CD4-positive, CD25-positive, alpha-beta regulatory T cell (primary cell): ENCODE measurements around the gene TMUB1. TPM values are rescaled to one million over a fixed set of nuclear protein-coding genes. Genes with fewer than 3 reads are reported as not detected.

ENCODE experiments used
- ATAC-seq, 2 donors: fragments of 150-1000 bp; cut with Tn5 transposase; one replicate each; pipeline ENCODE4 v1.10.0; 2021; ENCODE audit warnings: low read depth in 2 of 2, moderate number of reproducible peaks in 2 of 2, moderate library complexity in 1 of 2
- DNase-seq, 3 donors: peaks; one replicate each; pipeline versions ENCODE4 v3.0.0 to v3.0.0-alpha.2; 2012 to 2022; ENCODE audit warnings: mixed read lengths in 1 of 3
- H3K27ac ChIP-seq: one replicate; pipeline ENCODE4 v1.7.0; 2013; ENCODE audit warnings: mild to moderate bottlenecking, low read length; ENCODE audit not compliant: insufficient read depth, poor library complexity, severe bottlenecking
- H3K27me3 ChIP-seq: one replicate; pipeline ENCODE4 v1.7.0; 2013; ENCODE audit warnings: low read length; ENCODE audit not compliant: control insufficient read depth, insufficient read depth
- H3K36me3 ChIP-seq: one replicate; pipeline ENCODE4 v1.7.0; 2013; ENCODE audit warnings: mild to moderate bottlenecking, low read length, moderate library complexity; ENCODE audit not compliant: control insufficient read depth, insufficient read depth
- H3K4me1 ChIP-seq: 2 replicates; pipeline ENCODE4 v1.7.0; 2013; ENCODE audit warnings: mild to moderate bottlenecking, low read length; ENCODE audit not compliant: insufficient read depth, control insufficient read depth, poor library complexity, severe bottlenecking
- H3K4me3 ChIP-seq: one replicate; pipeline ENCODE4 v1.7.0; 2013; ENCODE audit warnings: low read depth, mild to moderate bottlenecking, low read length, moderate library complexity
- H3K9me3 ChIP-seq, 2 experiments: 1 replicate in 1 of 2; 2 replicates in 1 of 2; pipeline ENCODE4 v1.7.0; 2013; ENCODE audit warnings: low read length in 2 of 2, mild to moderate bottlenecking in 1 of 2, moderate library complexity in 1 of 2; ENCODE audit not compliant: control insufficient read depth in 2 of 2
- H3K27ac Mint-ChIP-seq, 3 donors: one replicate each; pipeline ENCODE4 v1.8.0; 2020 to 2022; ENCODE audit warnings: mild to moderate bottlenecking in 3 of 3, mixed read lengths in 3 of 3, moderate library complexity in 2 of 3
- H3K27me3 Mint-ChIP-seq: one replicate; pipeline ENCODE4 v1.8.0; 2022; ENCODE audit warnings: mild to moderate bottlenecking, mixed read lengths
- H3K36me3 Mint-ChIP-seq: one replicate; pipeline ENCODE4 v1.8.0; 2020; ENCODE audit warnings: mixed read lengths
- H3K4me1 Mint-ChIP-seq, 4 donors: one replicate each; pipeline ENCODE4 v1.8.0; 2020 to 2022; ENCODE audit warnings: mixed read lengths in 4 of 4, mild to moderate bottlenecking in 1 of 4
- H3K4me3 Mint-ChIP-seq, 4 donors: one replicate each; pipeline ENCODE4 v1.8.0; 2020 to 2022; ENCODE audit warnings: mild to moderate bottlenecking in 4 of 4, mixed read lengths in 4 of 4, moderate library complexity in 3 of 4
- H3K9me3 Mint-ChIP-seq, 7 donors: one replicate each; pipeline ENCODE4 v1.8.0; 2020 to 2022; ENCODE audit warnings: mixed read lengths in 7 of 7, mild to moderate bottlenecking in 3 of 7, moderate library complexity in 2 of 7
- polyA plus RNA-seq, 4 donors: library from polyadenylated mRNA; unstranded; fragments of 300-500 nt; fragmentation: Illumina TruSeq; gene quantifications; one replicate each; pipeline ENCODE4 v1.2.3, GENCODE V29; 2021
- total RNA-seq: library from RNA; stranded (reverse); gene quantifications from one replicate; pipeline ENCODE4 v1.2.3, GENCODE V29; 2022

TMUB1 gene
- total and polyA plus RNA-seq, 5 donors from 2014 or later, result 41.1 to 54.6 (median 51.3) TPM

- peaks cover 4% of the 10 kb centered on the region for H3K4me1 ChIP-seq
- Mint-ChIP-seq H3K27ac (no peak overlapping the region), H3K9me3 (no peaks in the 10 kb centered on the region), H3K4me3 (no peak overlapping the region), H3K36me3 (peaks cover 14% of the 10 kb centered on the region), H3K4me1 (peaks cover 0 to 22% (median 7%) of the 10 kb centered on the region in 4 donors), H3K27me3 (peaks cover 21% of the 10 kb centered on the region)
- no peak for ATAC-seq
- no peaks in the 10 kb centered on the region for H3K9me3 ChIP-seq
- no peaks in the 10 kb centered on the region for H3K27me3 ChIP-seq
- no peak overlapping the region for H3K27ac ChIP-seq
- no peak overlapping the region for H3K4me3 ChIP-seq
- DNase-seq, result no peak
- no peaks in the 10 kb centered on the region for H3K36me3 ChIP-seq
Measured at GRCh38 chr7:151119902-151120301, 36.6 kb upstream of the TMUB1 start.

GRCh38 chr7:151119055-151119415 lies 35.7 kb upstream of the TMUB1 start:
- no peaks in the 10 kb centered on the region for H3K9me3 ChIP-seq
- H3K4me3 Mint-ChIP-seq, result peak overlapping the region in 2 of 4 donors; percentile 56 to 88
- H3K27ac Mint-ChIP-seq, result no peak overlapping the region
- no peaks in the 10 kb centered on the region for H3K36me3 ChIP-seq
- ATAC-seq (no peak), DNase-seq (no peak)
- H3K4me3 ChIP-seq, result no peak overlapping the region
- peaks cover 19% of the 10 kb centered on the region for H3K27me3 Mint-ChIP-seq
- H3K27me3 ChIP-seq, result no peaks in the 10 kb centered on the region
- no peak overlapping the region for H3K27ac ChIP-seq
- H3K9me3 Mint-ChIP-seq, result no peaks in the 10 kb centered on the region
- peaks cover 13% of the 10 kb centered on the region for H3K36me3 Mint-ChIP-seq
- peaks cover 0 to 21% (median 5%) of the 10 kb centered on the region in 4 donors for H3K4me1 Mint-ChIP-seq
- peaks cover 4% of the 10 kb centered on the region for H3K4me1 ChIP-seq

GRCh38 chr7:151118108-151119054 lies 35.1 kb upstream of the TMUB1 start:
- no peak overlapping the region for H3K27ac ChIP-seq

DNA sequence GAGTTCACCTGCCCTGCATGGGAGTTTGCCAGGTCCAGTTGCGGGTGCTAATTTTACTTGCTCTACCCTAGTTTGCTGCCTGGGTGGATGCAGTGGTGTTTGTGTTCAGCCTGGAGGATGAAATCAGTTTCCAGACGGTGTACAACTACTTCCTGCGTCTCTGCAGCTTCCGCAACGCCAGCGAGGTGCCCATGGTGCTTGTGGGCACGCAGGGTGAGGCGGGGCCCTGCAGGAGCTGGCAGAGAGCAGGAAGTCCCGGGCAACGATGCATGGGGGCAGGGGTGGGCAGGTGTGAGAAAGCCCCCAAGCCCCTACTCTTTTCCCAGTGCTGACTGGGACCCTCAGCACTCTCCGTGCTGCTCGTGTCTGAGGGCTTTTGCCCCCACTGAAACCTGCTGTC lies 34.3 kb upstream of the TMUB1 start:
- Histone ChIP-seq H3K27me3 (no peaks in the 10 kb centered on the region), H3K9me3 (no peaks in the 10 kb centered on the region), H3K4me1 (peaks cover 4% of the 10 kb centered on the region), H3K27ac (peak overlapping the region; percentile 6), H3K4me3 (peak overlapping the region; percentile 10), H3K36me3 (no peaks in the 10 kb centered on the region)
- Mint-ChIP-seq H3K4me1 (peaks cover 0 to 20% (median 4%) of the 10 kb centered on the region in 4 donors), H3K4me3 (peak overlapping the region; percentile 73 to 78 (median 77)), H3K27me3 (peaks cover 17% of the 10 kb centered on the region), H3K27ac (peak overlapping the region; percentile 56 to 89 (median 89)), H3K9me3 (no peaks in the 10 kb centered on the region), H3K36me3 (peaks cover 10% of the 10 kb centered on the region)
- DNase-seq, result peak in 2 of 3 donors; percentile 50 to 63
- ATAC-seq, result peak; percentile 68 to 75

More at GRCh38 chr7:151118108-151119054, 35.1 kb upstream of the TMUB1 start:
- no peaks in the 10 kb centered on the region for H3K9me3 Mint-ChIP-seq
- no peaks in the 10 kb centered on the region for H3K27me3 ChIP-seq
- H3K9me3 ChIP-seq, result no peaks in the 10 kb centered on the region
- no peaks in the 10 kb centered on the region for H3K36me3 ChIP-seq
- no peak for DNase-seq
- peak overlapping the region in 2 of 3 donors; percentile 56 to 71 for H3K27ac Mint-ChIP-seq
- no peak overlapping the region for H3K4me3 ChIP-seq
- peaks cover 10% of the 10 kb centered on the region for H3K36me3 Mint-ChIP-seq
- no peak for ATAC-seq
- peaks cover 0 to 20% (median 4%) of the 10 kb centered on the region in 4 donors for H3K4me1 Mint-ChIP-seq
- H3K27me3 Mint-ChIP-seq, result peaks cover 14% of the 10 kb centered on the region
- peak overlapping the region in 2 of 4 donors; percentile 56 to 88 for H3K4me3 Mint-ChIP-seq
- H3K4me1 ChIP-seq, result peaks cover 4% of the 10 kb centered on the region

GRCh38 chr7:151116603-151117440 lies 33.5 kb upstream of the TMUB1 start:
- peak overlapping the region; percentile 10 for H3K4me3 ChIP-seq
- Mint-ChIP-seq H3K4me3 (peak overlapping the region; percentile 73 to 78 (median 77)), H3K4me1 (peaks cover 0 to 20% (median 4%) of the 10 kb centered on the region in 4 donors), H3K27me3 (peaks cover 17% of the 10 kb centered on the region), H3K9me3 (no peaks in the 10 kb centered on the region), H3K36me3 (peaks cover 10% of the 10 kb centered on the region), H3K27ac (peak overlapping the region in 2 of 3 donors; percentile 56 to 89)
- H3K36me3 ChIP-seq, result no peaks in the 10 kb centered on the region
- DNase-seq, result no peak
- peak overlapping the region; percentile 6 for H3K27ac ChIP-seq
- peaks cover 4% of the 10 kb centered on the region for H3K4me1 ChIP-seq
- no peaks in the 10 kb centered on the region for H3K27me3 ChIP-seq
- ATAC-seq, result no peak
- H3K9me3 ChIP-seq, result no peaks in the 10 kb centered on the region

- H3K36me3 Mint-ChIP-seq, result peaks cover 5% of the 10 kb centered on the region
- H3K4me3 Mint-ChIP-seq, result peak overlapping the region in 3 of 4 donors; percentile 38 to 74 (median 72)
- Histone ChIP-seq H3K4me1 (peaks cover 8% of the 10 kb centered on the region), H3K27me3 (no peaks in the 10 kb centered on the region), H3K4me3 (no peak overlapping the region), H3K27ac (no peak overlapping the region), H3K36me3 (no peaks in the 10 kb centered on the region), H3K9me3 (no peaks in the 10 kb centered on the region)
- H3K4me1 Mint-ChIP-seq, result peaks cover 0 to 23% (median 3%) of the 10 kb centered on the region in 4 donors
- peak overlapping the region in 1 of 3 donors; percentile 43 for H3K27ac Mint-ChIP-seq
- no peaks in the 10 kb centered on the region for H3K9me3 Mint-ChIP-seq
- no peak for DNase-seq
- no peak for ATAC-seq
- peaks cover 17% of the 10 kb centered on the region for H3K27me3 Mint-ChIP-seq
Measured at GRCh38 chr7:151115836-151116418, 32.6 kb upstream of the TMUB1 start.

DNA sequence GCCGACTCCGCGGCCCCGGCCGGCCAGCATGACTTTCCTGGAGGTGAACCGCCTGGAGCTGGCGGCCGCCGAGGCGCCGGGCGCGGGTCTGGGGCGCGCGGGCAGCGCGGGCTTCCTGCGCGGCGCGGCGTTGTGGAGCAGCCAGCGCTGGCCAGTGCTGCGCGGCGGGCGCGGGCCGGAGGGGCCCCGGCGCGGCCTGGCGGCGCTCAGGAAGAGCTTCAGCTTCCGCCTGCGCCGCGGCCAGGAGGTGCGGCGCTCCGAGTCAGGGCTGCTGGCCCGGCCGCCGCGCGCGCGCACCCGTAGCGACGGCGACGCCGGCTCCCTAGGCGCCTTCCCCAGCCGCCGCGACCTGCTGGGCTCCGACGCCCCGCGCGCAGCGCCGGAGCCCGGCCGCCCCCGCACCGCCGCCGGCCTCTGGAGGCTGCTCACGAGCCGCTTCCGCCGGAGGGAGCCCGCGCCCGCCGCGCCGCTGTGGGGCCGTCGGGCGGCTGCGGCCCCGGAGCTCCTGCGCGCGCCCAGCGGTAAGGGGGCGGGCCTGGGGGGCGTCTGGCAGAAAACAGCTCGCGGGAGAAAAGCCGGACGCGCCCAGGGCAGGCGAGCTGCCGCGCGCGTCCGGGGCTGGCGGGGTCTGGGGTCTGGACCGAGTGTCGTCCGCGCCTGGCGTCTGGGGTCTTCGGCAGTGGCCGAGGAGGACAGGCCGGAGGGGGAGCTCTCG lies 32.0 kb upstream of the TMUB1 start:
- no peaks in the 10 kb centered on the region for H3K27me3 ChIP-seq
- H3K4me1 ChIP-seq, result peaks cover 9% of the 10 kb centered on the region
- no peak overlapping the region for H3K4me3 ChIP-seq
- H3K36me3 ChIP-seq, result no peaks in the 10 kb centered on the region
- DNase-seq (peak in 1 of 3 donors; percentile 48), ATAC-seq (peak; percentile 29 to 32)
- Mint-ChIP-seq H3K27me3 (peaks cover 17% of the 10 kb centered on the region), H3K4me3 (peak overlapping the region in 3 of 4 donors; percentile 38 to 74 (median 72)), H3K36me3 (peaks cover under 1% of the 10 kb centered on the region), H3K9me3 (no peaks in the 10 kb centered on the region), H3K4me1 (peaks cover 0 to 23% (median 3%) of the 10 kb centered on the region in 4 donors), H3K27ac (no peak overlapping the region)
- no peaks in the 10 kb centered on the region for H3K9me3 ChIP-seq
- H3K27ac ChIP-seq, result no peak overlapping the region
